CD4-positive, CD25-positive, alpha-beta regulatory T cell (primary cell): ENCODE data around the gene GNGT2. TPM values are rescaled to one million over a fixed set of nuclear protein-coding genes. Genes with fewer than 3 reads are reported as not detected.
A peak's percentile ranks its signal among the peaks of the same experiment; 100 is the strongest.

Experiments used
- ATAC-seq, 2 donors: fragments of 150-1000 bp; cut with Tn5 transposase; one replicate each; pipeline ENCODE4 v1.10.0; 2021; ENCODE audit warnings: low read depth in 2 of 2, moderate number of reproducible peaks in 2 of 2, moderate library complexity in 1 of 2
- DNase-seq, 3 donors: peaks; one replicate each; pipeline versions ENCODE4 v3.0.0 to v3.0.0-alpha.2; 2012 to 2022; ENCODE audit warnings: mixed read lengths in 1 of 3
- H3K27ac ChIP-seq: one replicate; pipeline ENCODE4 v1.7.0; 2013; ENCODE audit warnings: mild to moderate bottlenecking, low read length; ENCODE audit not compliant: insufficient read depth, poor library complexity, severe bottlenecking
- H3K27me3 ChIP-seq: one replicate; pipeline ENCODE4 v1.7.0; 2013; ENCODE audit warnings: low read length; ENCODE audit not compliant: control insufficient read depth, insufficient read depth
- H3K36me3 ChIP-seq: one replicate; pipeline ENCODE4 v1.7.0; 2013; ENCODE audit warnings: mild to moderate bottlenecking, low read length, moderate library complexity; ENCODE audit not compliant: control insufficient read depth, insufficient read depth
- H3K4me1 ChIP-seq: 2 replicates; pipeline ENCODE4 v1.7.0; 2013; ENCODE audit warnings: mild to moderate bottlenecking, low read length; ENCODE audit not compliant: insufficient read depth, control insufficient read depth, poor library complexity, severe bottlenecking
- H3K4me3 ChIP-seq: one replicate; pipeline ENCODE4 v1.7.0; 2013; ENCODE audit warnings: low read depth, mild to moderate bottlenecking, low read length, moderate library complexity
- H3K9me3 ChIP-seq, 2 experiments: 1 replicate in 1 of 2; 2 replicates in 1 of 2; pipeline ENCODE4 v1.7.0; 2013; ENCODE audit warnings: low read length in 2 of 2, mild to moderate bottlenecking in 1 of 2, moderate library complexity in 1 of 2; ENCODE audit not compliant: control insufficient read depth in 2 of 2
- H3K27ac Mint-ChIP-seq, 3 donors: one replicate each; pipeline ENCODE4 v1.8.0; 2020 to 2022; ENCODE audit warnings: mild to moderate bottlenecking in 3 of 3, mixed read lengths in 3 of 3, moderate library complexity in 2 of 3
- H3K27me3 Mint-ChIP-seq: one replicate; pipeline ENCODE4 v1.8.0; 2022; ENCODE audit warnings: mild to moderate bottlenecking, mixed read lengths
- H3K36me3 Mint-ChIP-seq: one replicate; pipeline ENCODE4 v1.8.0; 2020; ENCODE audit warnings: mixed read lengths
- H3K4me1 Mint-ChIP-seq, 4 donors: one replicate each; pipeline ENCODE4 v1.8.0; 2020 to 2022; ENCODE audit warnings: mixed read lengths in 4 of 4, mild to moderate bottlenecking in 1 of 4
- H3K4me3 Mint-ChIP-seq, 4 donors: one replicate each; pipeline ENCODE4 v1.8.0; 2020 to 2022; ENCODE audit warnings: mild to moderate bottlenecking in 4 of 4, mixed read lengths in 4 of 4, moderate library complexity in 3 of 4
- H3K9me3 Mint-ChIP-seq, 7 donors: one replicate each; pipeline ENCODE4 v1.8.0; 2020 to 2022; ENCODE audit warnings: mixed read lengths in 7 of 7, mild to moderate bottlenecking in 3 of 7, moderate library complexity in 2 of 7
- polyA plus RNA-seq, 4 donors: library from polyadenylated mRNA; unstranded; fragments of 300-500 nt; fragmentation: Illumina TruSeq; gene quantifications; one replicate each; pipeline ENCODE4 v1.2.3, GENCODE V29; 2021
- total RNA-seq: library from RNA; stranded (reverse); gene quantifications from one replicate; pipeline ENCODE4 v1.2.3, GENCODE V29; 2022

The GNGT2 gene
- 1.5 TPM for total RNA-seq
- 10 to 100 TPM in 1 of 4 donors, 1 to 10 TPM in 3; 4.1 to 11.4 (median 7.4) TPM for polyA plus RNA-seq

- Histone ChIP-seq H3K4me3 (peak within 1 kb of the TSS; percentile 78), H3K9me3 (no peaks in the 10 kb centered on the region), H3K4me1 (peaks cover 52% of the 10 kb centered on the region), H3K27ac (peak within 1 kb of the TSS; percentile 77), H3K36me3 (no peaks in the 10 kb centered on the region), H3K27me3 (no peaks in the 10 kb centered on the region)
- Mint-ChIP-seq H3K4me3 (peak within 1 kb of the TSS; percentile 91 to 99 (median 95)), H3K4me1 (peaks cover 5 to 73% (median 50%) of the 10 kb centered on the region in 4 donors), H3K27me3 (no peaks in the 10 kb centered on the region), H3K36me3 (peaks cover under 1% of the 10 kb centered on the region), H3K9me3 (no peaks in the 10 kb centered on the region), H3K27ac (peak within 1 kb of the TSS; percentile 80 to 99 (median 86))
- ATAC-seq (peak; percentile 86 to 92), DNase-seq (peak; percentile 24 to 82 (median 59))
These were observed at the start of gene GNGT2, which contains the start of gene ABI3 for GRCh38 chr17:49210158-49211029. Gene GNGT2, minus strand, starts transcription at chr17:49210574. Its CDS starts 3,152 bp downstream, at chr17:49207422. Gene ABI3, plus strand, starts transcription at chr17:49210707. Its CDS starts 18 bp downstream, at chr17:49210725.

DNA sequence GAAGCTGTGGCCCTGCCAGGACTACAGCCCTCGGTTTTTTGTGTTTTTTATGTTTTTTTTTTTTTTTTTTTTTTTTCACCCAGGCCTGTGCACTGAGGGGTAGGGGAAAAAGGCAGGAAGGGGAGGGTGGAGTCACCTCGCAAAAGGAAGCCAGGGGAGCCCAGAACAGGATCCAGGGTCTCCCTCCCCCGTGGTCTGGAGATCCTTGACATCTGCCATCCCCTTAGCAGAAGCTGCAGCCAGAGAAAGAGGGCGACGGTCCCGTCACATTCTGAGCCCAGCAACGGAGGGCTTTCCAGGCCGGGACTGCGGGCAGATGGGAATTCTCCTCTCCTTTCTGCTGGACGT is 49.3 kb upstream of the GNGT2 start:
- Mint-ChIP-seq H3K27me3 (peaks cover 26% of the 10 kb centered on the region), H3K9me3 (no peaks in the 10 kb centered on the region), H3K27ac (peak overlapping the region in 1 of 3 donors; percentile 46), H3K36me3 (no peaks in the 10 kb centered on the region), H3K4me3 (peak overlapping the region; percentile 49 to 90 (median 84)), H3K4me1 (peaks cover 0 to 7% (median 6%) of the 10 kb centered on the region in 4 donors)
- Histone ChIP-seq H3K36me3 (no peaks in the 10 kb centered on the region), H3K4me3 (peak overlapping the region; percentile 55), H3K27me3 (no peaks in the 10 kb centered on the region), H3K9me3 (no peaks in the 10 kb centered on the region), H3K27ac (no peak overlapping the region), H3K4me1 (peaks cover 13% of the 10 kb centered on the region)
- no peak for DNase-seq
- no peak for ATAC-seq

DNA sequence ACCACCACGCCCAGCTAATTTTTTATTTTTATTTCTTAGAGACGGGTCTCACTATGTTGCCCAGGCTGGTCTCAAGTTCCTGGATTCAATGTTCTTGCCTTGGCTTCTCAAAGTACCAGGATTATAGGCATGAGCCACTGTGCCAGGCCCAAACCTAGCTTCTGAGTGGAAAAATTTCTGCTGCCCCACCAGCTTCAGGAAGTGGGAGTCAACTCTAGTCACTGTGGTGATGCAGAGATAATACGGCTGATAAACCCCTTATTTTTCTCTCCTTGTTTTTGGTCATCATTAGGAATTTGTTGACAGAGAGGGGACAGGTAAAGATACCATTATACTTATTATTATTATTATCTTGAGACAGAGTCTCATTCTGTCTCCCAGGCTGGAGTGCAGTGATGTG is 48.0 kb upstream of the GNGT2 start:
- no peaks in the 10 kb centered on the region for H3K9me3 ChIP-seq
- no peak overlapping the region for H3K27ac ChIP-seq
- H3K27me3 ChIP-seq = no peaks in the 10 kb centered on the region
- Mint-ChIP-seq H3K36me3 (no peaks in the 10 kb centered on the region), H3K27ac (no peak overlapping the region), H3K4me3 (peak overlapping the region in 1 of 4 donors; percentile 4), H3K27me3 (peaks cover 25% of the 10 kb centered on the region), H3K4me1 (peaks cover 0 to 7% (median 6%) of the 10 kb centered on the region in 4 donors), H3K9me3 (peaks cover 0 to 2% (median 0%) of the 10 kb centered on the region in 7 donors)
- no peak overlapping the region for H3K4me3 ChIP-seq
- no peaks in the 10 kb centered on the region for H3K36me3 ChIP-seq
- ATAC-seq = no peak
- DNase-seq = no peak
- peaks cover 13% of the 10 kb centered on the region for H3K4me1 ChIP-seq

- ATAC-seq = no peak
- Histone ChIP-seq H3K9me3 (no peaks in the 10 kb centered on the region), H3K36me3 (no peaks in the 10 kb centered on the region)
These were observed 44.8 kb upstream of the GNGT2 start for GRCh38 chr17:49255125-49255524.

DNA sequence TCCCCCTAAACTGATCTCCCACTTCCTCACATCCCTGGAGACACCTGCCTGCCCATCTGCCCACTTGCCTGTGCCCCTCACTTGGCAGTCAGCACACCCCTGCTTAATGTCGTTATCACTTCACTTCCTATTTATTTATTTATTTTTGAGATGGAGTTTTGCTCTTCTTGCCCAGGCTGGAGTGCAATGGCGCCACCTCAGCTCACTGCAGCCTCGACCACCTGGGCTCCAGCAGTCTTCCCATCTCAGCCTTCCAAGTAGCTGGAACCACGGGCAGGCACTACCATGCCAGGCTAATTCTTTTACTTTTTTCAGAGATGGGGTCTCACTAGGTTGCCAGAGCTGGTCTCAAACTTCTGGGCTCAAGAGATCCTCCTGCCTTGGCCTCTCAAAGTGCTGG is 43.7 kb upstream of the GNGT2 start:
- peaks cover 0 to 4% (median 0%) of the 10 kb centered on the region in 4 donors for H3K4me1 Mint-ChIP-seq
- no peak overlapping the region for H3K4me3 Mint-ChIP-seq
- H3K4me3 ChIP-seq = no peak overlapping the region
- no peaks in the 10 kb centered on the region for H3K36me3 Mint-ChIP-seq
- H3K36me3 ChIP-seq = no peaks in the 10 kb centered on the region
- H3K27ac Mint-ChIP-seq = no peak overlapping the region
- no peak overlapping the region for H3K27ac ChIP-seq
- ATAC-seq (no peak), DNase-seq (no peak)
- peaks cover 0 to 2% (median 0%) of the 10 kb centered on the region in 7 donors for H3K9me3 Mint-ChIP-seq
- H3K9me3 ChIP-seq = no peaks in the 10 kb centered on the region
- H3K27me3 ChIP-seq = peaks cover 2% of the 10 kb centered on the region
- H3K27me3 Mint-ChIP-seq = peaks cover 16% of the 10 kb centered on the region
- H3K4me1 ChIP-seq = no peaks in the 10 kb centered on the region

More at GRCh38 chr17:49255125-49255524, 44.8 kb upstream of the GNGT2 start:
- Mint-ChIP-seq H3K4me1 (peaks cover 0 to 4% (median 0%) of the 10 kb centered on the region in 4 donors), H3K36me3 (no peaks in the 10 kb centered on the region), H3K27ac (no peak overlapping the region), H3K9me3 (peaks cover 0 to 2% (median 0%) of the 10 kb centered on the region in 7 donors), H3K4me3 (no peak overlapping the region), H3K27me3 (peaks cover 13% of the 10 kb centered on the region)
- Histone ChIP-seq H3K27me3 (peaks cover 2% of the 10 kb centered on the region), H3K4me3 (no peak overlapping the region), H3K27ac (no peak overlapping the region), H3K4me1 (peaks cover 7% of the 10 kb centered on the region)
- no peak for DNase-seq

GRCh38 chr17:49252148-49252695 is 41.8 kb upstream of the GNGT2 start:
- H3K4me3 Mint-ChIP-seq = no peak overlapping the region

DNA sequence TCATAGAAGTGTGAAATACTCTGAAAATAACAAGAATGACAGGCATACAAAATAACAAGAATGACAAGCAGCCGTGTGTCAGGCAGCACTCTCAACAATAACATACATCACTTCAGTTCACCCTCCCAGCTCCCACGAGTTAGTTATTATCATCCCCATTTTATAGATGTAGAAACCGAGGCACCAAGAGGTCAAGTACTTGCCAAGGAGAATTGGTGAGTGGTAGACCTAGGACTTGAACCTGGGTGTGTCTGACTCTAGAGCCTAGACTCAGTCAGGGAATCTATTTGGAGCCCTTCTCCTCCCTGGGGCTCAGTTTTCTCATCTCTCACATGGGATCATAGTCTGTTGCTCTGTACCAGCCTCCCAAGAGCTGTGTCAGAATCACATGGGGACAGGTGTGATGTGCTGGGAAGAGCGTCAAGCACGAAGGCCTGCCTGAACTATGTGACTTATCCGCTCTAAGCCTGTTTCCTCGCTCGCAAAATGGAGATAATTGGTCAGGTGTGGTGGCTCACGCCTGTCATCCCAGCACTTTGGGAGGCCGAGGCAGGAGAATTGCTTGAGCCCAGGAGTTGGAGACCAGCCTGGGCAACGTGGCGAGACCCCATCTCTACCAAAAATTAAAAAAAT is 39.6 kb upstream of the GNGT2 start:
- peaks cover 2% of the 10 kb centered on the region for H3K27me3 ChIP-seq
- no peaks in the 10 kb centered on the region for H3K4me1 ChIP-seq
- Mint-ChIP-seq H3K27ac (no peak overlapping the region), H3K4me1 (no peaks in the 10 kb centered on the region), H3K9me3 (peaks cover 0 to 4% (median 0%) of the 10 kb centered on the region in 7 donors), H3K4me3 (no peak overlapping the region), H3K36me3 (no peaks in the 10 kb centered on the region), H3K27me3 (peaks cover 24% of the 10 kb centered on the region)
- H3K4me3 ChIP-seq = no peak overlapping the region
- H3K9me3 ChIP-seq = no peaks in the 10 kb centered on the region
- ATAC-seq (no peak), DNase-seq (no peak)
- no peaks in the 10 kb centered on the region for H3K36me3 ChIP-seq
- H3K27ac ChIP-seq = no peak overlapping the region

More at GRCh38 chr17:49252148-49252695, 41.8 kb upstream of the GNGT2 start:
- Mint-ChIP-seq H3K27ac (no peak overlapping the region), H3K36me3 (no peaks in the 10 kb centered on the region), H3K27me3 (peaks cover 23% of the 10 kb centered on the region), H3K9me3 (peaks cover 0 to 4% (median 0%) of the 10 kb centered on the region in 7 donors), H3K4me1 (no peaks in the 10 kb centered on the region)
- no peaks in the 10 kb centered on the region for H3K36me3 ChIP-seq
- DNase-seq (no peak), ATAC-seq (no peak)
- H3K4me3 ChIP-seq = no peak overlapping the region
- no peaks in the 10 kb centered on the region for H3K4me1 ChIP-seq
- H3K9me3 ChIP-seq = no peaks in the 10 kb centered on the region
- no peak overlapping the region for H3K27ac ChIP-seq
- peaks cover 2% of the 10 kb centered on the region for H3K27me3 ChIP-seq
